ENCODE measurements around the gene COLGALT1.

COLGALT1 gene

GRCh38 chr19:17602217-17602616, 46.8 kb downstream of the COLGALT1 start:
- no peak for DNase-seq

- DNase-seq, result no peak
Measured at GRCh38 chr19:17602872-17603510, 47.5 kb downstream of the COLGALT1 start.

- no peak for DNase-seq
Measured at GRCh38 chr19:17604372-17605025, 49.0 kb downstream of the COLGALT1 start.

DNA sequence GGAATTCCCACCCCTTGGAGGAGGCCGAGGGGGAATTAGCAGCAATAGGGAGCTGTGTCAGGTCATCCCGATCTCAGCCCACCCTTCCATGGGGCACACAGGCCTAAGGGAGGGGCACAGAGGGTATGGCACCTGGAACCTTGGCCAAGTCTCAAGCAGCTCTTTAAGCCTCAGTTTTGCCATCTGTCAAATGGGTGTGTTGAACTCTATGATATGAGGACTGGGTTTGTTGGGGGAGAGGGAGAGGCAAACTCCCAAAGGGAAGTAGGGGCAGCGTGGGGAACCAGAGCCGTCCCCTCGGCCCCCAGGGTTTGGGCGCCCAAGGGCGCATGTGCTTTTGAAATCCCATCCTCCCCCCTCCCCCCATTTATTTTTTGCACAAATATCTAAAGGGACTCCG, 49.7 kb downstream of the COLGALT1 start:
- no peak for DNase-seq

DNA sequence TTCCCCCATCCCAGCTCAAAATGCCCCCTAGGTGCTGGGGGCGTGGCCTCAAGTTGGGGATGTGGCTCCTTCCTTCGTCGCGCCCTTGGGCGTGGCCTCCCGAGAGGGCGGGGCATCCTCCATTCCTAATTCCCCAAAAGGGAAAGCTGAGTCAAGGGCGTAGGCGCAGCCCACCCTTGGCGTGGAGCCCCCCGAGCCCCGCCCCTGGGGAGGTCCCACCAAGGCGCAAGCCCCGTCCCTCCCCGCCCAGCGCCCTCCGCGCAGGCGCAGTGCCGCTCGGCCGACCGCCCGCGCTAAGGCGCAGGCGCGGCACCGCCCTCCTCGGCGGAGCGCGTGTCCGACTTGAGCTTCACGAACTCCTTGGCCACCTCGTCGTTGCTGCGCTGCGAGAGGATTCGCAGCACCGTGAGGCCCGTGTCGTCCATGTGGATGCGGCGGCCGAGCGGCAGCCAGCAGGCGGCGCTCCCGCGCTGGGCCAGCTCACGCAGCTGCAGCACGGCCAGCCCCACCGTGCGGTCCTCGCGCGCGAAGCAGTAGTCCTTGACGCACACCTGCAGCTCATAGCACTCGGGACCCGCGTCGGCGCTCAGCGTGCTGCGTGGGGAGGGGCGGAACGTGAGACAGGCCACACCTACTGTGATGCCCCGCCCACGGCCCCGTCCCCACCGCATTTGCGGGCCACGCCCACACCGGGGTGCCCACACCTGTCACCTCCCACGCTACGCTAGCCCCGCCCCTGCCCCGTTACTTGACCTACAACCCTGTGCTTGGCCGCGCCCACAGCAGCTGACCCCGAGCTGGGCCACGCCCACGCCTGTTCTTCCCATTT, 50.5 kb downstream of the COLGALT1 start:
- DNase-seq, result peak; percentile 81

GRCh38 chr19:17606590-17607185, 51.2 kb downstream of the COLGALT1 start:
- no peak for DNase-seq

GRCh38 chr19:17607936-17608335, 52.5 kb downstream of the COLGALT1 start:
- DNase-seq, result no peak

DNA sequence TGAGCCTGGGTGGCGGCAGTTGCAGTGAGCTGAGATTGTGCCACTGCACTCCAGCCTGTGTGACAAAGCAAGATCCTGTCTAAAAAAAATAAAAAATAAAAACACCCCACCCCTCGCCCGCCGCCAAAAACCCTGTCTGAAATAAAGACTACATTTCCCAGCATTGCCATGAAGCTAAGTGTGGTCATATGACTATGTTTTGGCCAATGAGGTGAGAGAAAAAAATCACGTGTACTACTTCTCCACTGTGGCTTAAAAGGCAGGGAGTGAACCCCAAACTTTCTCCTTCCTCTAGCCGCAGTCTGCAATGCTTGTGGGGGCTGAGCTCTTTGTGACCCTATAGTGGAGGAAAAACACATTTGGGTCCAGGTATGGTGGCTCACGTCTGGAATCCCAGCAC, 54.9 kb downstream of the COLGALT1 start:
- no peak for DNase-seq

- DNase-seq, result no peak
Measured at GRCh38 chr19:17611462-17612244, 56.2 kb downstream of the COLGALT1 start.

DNA sequence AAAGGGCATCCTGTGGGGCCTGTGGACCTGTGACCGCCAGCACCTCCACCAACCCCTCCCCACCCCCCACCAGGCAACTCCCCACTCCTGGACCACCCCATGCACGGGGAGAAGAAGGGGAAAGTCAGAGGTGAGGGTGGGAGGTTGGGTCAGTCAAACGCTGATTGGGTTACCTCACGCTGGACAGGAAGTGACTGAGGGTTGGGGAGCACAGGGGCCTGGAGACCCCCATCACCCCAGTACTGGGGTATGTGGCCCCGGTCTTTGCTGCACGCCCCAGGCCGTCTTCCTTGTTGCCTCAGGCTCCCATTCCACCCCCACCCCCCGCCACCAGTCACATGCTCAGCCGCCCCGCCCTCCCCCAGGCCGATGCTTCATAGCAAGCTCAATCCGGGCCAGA, 59.0 kb downstream of the COLGALT1 start:
- no peak for DNase-seq

DNA sequence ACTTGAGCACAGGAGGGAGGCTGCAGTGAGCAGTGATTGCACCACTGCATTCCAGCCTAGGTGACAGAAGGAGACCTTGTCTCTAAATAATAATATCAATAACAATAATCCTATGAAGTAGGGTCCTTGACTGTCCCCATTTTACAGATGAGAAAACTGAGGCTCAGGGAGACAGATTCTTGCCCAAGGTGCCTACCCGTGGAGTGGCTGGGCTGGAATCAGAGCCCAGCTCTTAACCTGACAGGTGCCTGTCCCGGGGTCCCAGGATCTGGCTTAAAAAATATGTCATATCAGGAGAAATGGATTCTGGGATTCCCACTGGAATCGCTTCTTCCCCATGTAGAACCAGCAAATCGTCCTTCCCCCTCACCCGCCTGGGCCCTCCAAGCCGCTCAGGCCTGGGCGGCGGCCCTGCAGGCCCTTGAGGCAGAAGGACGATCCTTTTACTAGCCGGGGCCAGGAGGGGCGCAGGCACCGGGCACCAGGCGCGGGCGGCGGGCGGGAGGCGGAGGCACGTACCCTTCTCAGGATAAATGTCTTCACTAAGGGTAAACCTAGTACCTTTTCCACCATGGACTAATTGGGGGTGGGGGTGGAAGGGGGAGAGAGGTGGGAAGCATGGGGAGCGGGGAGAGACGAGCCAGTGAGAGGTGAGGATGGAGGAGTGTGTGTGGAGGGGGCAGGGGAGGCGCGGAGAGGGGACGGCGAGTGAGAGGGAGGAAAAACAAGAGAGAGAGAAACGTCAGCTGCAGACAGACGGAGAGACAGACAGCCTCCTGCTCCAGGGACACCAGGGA, 60.6 kb downstream of the COLGALT1 start:
- DNase-seq, result no peak

- no peak for DNase-seq
Measured at GRCh38 chr19:17616686-17616960, 61.2 kb downstream of the COLGALT1 start.

- DNase-seq, result no peak
Measured at GRCh38 chr19:17616961-17617806, 61.7 kb downstream of the COLGALT1 start.

GRCh38 chr19:17617807-17618192, 62.4 kb downstream of the COLGALT1 start:
- no peak for DNase-seq

GRCh38 chr19:17618281-17618903, 62.9 kb downstream of the COLGALT1 start:
- DNase-seq, result no peak

DNA sequence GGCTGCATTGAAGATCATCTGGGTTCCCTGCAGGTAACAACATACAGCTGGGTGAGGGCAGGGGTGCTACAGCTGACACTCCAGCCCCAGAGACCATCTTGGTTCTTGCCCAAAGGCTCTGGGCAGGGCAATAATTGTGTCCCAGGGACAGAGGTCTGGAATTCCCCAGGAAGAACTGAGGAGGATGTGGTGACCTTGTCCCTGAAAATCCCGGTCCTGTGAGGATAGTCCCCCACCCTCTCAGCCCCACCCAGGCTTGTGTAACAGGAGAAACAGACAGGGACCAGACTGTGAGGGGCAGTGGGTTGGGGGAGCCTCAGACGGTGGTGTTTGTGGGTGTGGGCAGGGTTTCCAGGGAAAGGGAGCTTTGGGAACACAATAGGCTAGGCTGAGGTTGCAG, 63.5 kb downstream of the COLGALT1 start:
- DNase-seq, result no peak

DNA sequence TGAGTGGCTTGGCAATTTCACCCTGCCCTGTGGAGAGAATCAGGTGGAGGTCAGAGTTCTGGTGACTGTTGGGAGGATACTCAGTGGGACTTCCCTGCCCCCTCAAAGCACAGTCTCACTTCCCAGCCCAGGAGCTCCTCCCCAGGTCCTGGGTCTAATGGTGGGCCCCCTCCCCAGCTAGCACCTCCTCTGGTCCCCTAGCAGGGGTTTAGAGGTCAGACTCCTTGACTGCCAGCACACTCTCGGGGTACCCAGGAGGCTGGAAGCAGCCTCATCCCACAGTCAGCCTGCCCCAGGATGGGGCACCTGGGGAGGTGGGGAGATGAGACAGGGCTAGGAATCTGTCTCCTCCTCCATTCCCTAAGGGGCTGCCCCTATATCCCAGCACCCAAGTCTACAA, 65.2 kb downstream of the COLGALT1 start:
- DNase-seq, result no peak

DNA sequence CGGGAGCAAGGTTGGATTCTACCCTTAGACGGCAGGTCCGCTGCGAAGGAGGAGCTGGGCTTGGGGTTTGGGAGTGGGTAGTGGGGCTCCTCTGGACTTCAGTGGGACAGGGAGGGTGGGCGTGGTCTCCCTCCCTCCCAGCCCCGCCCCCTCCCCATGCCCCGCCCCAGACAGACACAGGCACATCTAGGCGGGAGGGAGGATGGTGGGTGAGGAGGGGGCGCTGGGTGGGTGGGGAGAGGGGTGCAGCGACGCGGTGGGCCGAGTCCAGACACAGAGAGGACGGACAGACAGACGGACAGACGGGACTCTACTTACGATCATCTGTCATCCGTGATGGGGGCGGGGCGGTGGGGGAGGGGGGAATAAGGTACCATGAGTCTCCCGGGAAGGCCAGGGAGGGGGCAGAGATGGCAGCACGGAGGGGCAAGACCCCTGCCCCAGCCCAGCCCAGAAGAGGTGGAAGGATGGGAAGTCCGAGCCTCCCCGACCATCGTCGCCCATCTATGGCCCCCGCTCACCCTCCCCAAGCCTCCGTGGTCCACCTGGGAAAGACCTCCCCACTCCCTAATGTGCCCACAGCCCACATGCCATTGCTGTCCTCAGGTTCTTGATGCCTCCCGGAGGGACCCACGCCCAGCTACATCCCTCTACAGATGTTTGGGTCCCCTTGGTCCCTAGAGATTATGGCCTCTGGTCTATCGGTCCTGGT, 67.9 kb downstream of the COLGALT1 start:
- DNase-seq, result no peak

GRCh38 chr19:17624314-17624991, 69.0 kb downstream of the COLGALT1 start:
- no peak for DNase-seq

Measured in activated naive CD4-positive, alpha-beta T cell treated with anti-CD3 and anti-CD28 coated beads, Interleukin-2, amount 50 U/mL, for 16 hours (primary cell).